GM21390 (cell line): ENCODE data around the gene THADA.
A peak's percentile ranks its signal among the peaks of the same experiment; 100 is the strongest.
"Not testable (repeated sequence)": the region's sequence is repeated elsewhere in the genome, so short reads cannot be mapped to it uniquely, and the experiment has no call there.

Source experiments
- ATAC-seq: cut with Tn5 transposase; IDR thresholded peaks from one replicate; pipeline ENCODE4 v1.9.1; 2021; ENCODE audit not compliant: unreplicated experiment

The THADA gene

DNA sequence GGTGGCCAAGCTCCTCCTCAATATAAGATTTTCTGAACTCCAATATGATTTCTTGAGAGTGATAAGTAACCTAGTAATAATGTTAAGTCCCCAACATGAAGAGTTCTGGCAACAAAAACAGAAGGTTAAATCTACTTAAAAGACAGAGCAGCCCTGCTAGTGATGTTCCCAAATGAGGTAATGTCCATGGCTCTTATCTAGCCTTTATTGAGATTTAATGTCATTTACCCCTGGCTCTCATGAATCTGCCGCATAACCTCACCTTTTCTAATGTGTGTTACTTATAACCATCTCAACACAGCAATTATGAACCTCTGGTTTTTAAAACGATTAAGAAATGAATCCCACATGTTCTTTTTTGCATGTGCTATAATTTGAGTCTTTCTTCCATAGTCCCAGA is 201.9 kb downstream of the THADA start:
- no peak for ATAC-seq

DNA sequence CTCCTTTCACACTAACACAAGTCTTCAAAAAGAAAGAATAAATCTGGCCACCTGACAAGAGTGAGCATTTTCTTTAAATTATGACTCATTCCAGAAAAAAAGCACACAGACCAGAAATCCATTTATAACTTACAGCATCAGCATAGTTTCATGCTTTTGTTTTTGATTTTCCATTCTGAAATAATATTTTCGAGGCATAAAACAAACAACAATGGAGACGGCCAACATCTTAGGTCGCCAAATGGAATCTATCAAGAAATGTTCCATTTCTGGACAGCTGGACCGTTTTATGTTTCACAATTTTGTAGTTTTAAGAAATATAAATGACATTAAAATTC is 204.0 kb downstream of the THADA start:
- ATAC-seq = no peak

DNA sequence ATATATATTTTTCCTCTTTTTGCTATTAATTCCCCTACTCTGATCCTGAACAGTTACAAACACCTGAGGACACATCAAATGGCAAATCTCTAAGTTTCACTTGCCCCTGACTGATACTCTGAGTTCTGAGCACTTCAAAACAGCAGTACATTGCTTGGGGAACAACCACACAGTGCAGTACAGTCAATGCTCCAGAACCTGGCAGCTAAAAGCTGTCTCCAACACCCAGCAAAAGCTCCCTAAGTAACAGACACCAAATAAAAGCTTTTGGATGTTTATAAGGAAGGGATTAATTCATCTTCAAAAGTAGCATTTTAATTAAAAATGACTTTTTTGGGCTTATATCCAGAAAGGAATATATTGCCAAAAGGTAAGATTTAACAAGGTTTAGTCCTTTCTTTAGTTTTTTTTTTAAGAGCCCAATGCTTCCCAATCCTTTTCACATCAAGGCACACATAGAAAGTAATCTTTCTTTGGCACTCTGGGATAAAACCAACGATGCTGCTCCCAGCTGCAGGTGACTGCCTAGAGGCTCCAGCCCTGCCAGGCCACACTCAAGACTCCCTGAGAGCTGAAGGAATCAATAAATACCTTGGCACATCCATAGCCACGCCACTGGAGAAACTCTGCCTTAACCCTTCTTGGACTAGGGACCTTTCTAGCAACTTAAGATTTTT is 204.5 kb downstream of the THADA start:
- no peak for ATAC-seq

DNA sequence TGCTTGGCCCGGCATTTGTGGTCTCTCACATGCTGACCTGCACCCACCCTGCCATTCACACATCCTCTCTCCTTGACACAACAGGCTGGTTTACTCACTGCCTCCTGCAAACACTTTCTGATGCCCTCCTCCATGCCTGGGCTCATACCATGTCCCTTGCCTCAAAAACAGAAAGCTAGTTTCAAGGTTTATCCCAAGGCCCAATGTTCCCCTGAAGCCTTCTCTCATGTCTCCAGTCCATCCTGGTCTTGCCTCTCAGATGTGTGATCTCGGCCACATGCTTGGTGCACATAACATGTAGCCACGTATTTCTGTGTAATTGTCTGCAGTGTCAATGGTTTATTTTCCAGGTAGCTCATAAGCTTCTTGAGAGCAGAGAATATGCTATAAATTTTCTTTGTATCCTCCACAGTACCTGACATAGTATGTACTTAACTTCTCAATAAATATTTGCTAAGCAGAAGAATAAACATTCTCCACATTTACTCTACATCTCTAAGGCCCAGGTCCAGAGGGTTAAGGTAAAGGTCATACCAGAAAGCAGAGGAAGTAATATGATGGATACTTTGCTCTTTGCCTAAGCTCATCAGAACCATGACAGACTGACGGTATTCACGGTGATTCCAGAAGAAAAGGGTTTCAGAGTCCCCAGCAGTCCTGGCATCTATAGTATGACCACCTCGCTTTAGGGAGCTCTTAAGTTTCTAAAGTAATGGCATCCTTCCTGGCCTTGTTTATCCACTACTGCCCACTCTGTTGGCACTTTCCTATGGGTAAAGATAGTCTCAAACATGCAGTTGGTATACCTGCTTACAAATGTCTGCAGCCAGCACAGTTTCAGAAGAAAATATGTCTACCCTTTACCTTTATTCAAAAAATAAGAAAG is 206.0 kb downstream of the THADA start:
- ATAC-seq = no peak

DNA sequence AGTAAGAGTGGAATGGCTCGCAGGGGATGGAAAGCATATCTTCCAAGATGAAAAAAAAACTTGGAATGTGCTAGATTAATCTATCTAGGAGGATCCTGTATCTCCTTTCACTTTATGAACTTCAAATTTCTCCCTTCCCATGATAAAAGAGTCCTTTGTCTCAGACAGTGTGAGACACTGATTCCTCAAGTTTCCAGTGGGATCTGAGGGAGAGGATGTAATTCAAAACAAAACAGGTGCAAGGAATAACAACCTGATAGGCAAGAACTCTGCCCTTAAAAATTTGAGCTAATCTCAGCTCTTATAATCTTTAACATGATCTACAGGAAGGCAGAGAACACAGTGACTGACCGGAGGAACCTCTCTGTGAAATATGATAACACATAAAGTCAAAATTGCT is 207.5 kb downstream of the THADA start:
- no peak for ATAC-seq

DNA sequence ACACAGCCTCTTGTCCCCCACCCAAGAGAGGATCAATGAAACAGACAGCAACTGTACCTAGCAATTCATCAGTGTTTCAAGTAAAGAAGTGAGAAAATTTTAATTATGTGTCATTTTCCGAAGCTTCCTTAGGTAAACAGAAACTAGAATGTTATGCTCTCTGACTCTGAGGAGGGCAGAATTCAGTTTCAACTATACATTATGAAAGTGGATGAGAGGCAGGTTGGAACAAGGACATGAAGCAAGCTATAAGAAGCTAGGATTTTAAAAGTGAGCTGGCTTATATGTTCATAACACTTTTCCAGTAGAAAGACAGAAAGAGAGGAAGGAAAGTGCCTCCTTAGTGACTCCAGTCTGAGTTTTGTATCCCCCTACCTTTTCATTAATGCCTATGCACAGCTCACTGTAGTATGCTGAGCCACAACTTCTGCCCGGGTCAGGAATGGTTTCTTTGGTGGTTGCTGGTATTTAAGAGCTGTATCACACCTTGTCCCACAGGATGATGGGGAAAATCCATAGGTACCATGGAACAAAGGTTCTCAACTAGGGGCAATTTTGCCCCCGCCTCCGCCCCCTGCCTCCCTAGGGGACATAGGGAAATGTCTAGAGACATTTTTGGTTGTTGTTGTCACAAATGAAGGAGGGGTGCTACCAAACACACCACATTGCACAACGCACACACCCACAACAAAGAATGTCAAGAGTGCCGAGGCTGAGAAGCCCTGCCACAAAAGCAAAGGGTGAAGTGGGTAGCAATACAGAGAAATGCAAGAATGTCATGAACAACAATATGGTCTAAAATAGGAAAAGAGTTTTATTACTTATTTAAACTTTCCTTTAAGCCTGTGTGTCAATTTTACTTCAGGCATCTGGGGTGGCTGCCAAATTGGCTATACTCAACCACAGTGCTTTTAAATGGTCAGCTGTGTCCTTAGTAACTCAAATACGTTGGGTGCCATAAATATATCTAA is 208.5 kb downstream of the THADA start:
- ATAC-seq = peak; percentile 86

DNA sequence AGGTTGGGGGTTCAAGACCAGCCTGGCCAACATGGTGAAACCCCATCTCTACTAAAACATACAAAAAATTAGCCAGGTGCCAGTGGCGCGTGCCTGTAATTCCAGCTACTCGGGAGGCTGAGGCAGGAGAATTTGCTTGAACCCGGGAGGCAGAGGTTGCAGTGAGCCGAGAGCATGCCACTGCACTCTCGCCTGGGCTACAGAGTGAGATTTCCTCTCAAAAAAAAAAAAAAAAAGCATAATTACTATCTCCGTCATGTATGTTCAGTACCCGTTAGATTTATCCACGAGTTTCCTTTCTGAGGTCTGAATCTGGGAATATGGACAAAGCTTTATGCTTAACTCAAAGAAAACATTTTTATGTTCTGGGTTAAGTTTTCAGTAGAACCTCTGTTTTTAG is 209.2 kb downstream of the THADA start:
- not testable (repeated sequence) for ATAC-seq

DNA sequence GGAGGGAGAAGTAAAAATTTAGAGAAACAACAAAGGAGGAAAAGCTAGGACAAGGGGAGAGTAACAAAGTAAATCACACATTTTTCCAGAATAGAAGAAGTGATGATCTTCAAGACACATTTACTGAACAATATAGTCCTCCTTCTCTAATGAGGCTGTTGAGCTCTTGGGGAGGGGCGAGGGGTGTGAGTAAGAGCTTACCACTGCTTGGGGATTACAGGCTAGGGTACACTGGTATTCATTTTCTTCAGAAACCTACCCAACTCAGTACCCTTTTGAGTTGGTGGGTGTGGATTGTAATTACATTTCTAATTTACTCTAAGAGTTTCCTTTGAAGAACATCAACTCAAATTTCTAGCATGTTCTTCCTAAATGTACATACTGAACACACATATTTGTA is 211.7 kb downstream of the THADA start:
- ATAC-seq = no peak

DNA sequence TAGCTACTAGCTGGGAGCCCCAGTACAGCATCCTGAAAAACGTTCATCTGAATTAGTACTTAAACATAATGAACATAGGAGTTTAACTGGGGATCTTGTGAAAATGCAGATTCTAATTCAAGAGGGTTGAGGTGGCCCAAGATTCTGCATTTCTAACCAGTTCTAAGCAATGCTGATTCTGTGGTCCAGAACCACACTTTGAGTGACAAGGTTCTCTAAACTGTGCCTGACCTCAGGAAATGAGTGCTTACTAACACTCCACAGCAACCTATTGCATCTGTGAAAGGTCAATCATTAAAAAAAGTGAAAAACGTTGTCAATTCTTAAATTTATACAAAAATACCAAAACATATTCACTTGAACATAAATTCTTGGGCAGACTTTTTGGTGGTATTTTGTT is 212.3 kb downstream of the THADA start:
- no peak for ATAC-seq

DNA sequence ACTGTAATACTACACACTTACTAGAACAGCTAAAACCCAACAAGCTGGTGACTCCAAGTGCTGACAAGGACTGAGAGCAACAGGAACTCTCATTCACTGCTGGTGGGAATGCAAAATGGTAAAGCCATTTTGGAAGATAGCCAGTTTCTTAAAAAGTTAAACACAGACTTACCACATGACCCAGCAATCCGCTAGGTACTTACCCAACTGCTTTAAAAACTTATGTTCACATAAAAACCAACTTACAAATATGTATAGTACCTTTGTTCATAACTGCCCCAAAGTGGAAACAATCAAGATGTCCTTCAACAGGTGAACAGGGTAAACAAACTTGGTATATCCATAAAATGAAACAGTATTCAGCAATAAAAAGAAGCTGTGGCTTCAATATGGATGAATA is 216.3 kb downstream of the THADA start:
- ATAC-seq = no peak

DNA sequence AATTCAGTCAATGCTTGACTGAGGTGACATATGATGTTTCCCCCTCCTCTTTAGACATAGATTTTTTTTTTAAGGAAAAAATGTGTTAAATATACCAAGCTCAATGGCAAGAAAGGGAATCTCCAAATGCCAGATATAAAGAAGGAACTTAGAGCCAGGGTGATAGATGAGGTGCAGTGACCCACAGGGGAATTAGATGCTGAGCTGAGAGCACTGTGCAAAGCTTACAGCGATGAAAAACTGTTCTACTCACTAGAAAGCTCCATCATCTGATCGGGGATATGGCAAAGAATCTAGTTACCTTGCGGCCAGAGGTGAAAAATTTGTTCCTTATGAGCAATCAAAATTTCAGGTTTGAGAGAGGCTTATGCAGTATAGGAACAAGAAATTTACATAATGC is 218.5 kb downstream of the THADA start:
- no peak for ATAC-seq

DNA sequence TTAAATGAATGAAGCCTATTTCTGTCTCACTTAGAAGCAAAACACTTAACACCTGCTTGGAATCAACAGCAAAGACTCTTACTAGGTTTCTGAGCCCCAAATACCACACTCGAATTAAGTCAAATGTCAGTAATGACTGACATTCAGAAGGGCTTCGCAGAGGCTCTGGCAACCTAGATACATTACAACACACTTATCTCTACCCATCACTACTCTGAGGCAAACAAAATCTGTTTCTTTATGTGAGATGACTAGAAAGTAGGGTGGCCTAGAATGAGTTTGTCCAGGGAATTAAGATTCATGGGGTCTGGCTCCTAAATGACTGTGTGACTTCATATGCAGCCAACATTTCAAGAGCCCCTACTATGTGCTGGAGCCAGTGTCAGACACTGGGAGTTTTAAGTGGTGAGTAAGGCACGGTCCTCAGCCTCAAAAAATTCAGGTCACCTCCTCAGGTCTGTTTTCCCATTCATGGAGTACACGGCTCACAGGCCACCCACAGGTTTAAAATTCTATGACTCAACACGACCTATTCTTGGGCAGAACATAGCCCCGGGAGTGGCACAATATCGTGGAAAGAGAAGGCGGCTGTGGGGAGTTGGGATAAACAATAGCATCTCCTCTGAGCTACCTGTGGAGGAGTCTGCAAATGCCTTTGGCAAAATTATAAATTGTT is 219.2 kb downstream of the THADA start:
- no peak for ATAC-seq

DNA sequence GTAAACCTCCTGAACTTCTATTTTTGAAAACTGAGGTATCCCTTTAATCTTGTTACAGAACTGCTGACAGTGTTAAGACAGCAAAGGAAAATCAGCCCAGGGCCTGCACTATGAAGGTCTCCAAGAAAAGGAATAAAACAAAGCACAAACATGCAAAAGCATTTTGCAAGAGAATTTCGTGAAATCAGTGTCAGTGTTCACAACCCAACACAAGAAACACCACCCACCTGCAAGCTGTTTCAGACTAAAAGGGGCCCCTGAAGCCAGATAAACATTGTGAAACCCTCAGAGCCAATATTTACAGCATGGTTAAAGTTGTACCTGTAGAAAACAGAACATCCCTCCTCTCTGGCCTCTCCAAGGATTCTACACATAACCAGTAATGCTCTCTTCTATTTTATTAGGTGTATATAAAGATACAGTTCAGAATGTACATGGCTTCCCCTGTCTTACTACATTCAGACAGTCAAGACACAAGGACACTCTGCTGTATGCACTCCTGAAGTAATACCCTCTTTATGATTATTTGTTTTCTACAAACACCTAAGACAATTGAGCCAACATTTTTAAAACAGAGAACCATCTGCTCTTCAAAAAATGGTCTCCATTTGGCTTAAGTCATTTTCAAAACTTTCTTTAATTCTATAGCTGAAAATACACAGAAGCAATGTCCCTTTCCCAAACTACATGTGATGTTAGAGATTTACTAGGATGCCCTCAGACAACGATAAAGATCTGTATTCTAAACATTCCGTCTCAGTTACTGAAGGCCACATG is 219.9 kb downstream of the THADA start:
- ATAC-seq = no peak

DNA sequence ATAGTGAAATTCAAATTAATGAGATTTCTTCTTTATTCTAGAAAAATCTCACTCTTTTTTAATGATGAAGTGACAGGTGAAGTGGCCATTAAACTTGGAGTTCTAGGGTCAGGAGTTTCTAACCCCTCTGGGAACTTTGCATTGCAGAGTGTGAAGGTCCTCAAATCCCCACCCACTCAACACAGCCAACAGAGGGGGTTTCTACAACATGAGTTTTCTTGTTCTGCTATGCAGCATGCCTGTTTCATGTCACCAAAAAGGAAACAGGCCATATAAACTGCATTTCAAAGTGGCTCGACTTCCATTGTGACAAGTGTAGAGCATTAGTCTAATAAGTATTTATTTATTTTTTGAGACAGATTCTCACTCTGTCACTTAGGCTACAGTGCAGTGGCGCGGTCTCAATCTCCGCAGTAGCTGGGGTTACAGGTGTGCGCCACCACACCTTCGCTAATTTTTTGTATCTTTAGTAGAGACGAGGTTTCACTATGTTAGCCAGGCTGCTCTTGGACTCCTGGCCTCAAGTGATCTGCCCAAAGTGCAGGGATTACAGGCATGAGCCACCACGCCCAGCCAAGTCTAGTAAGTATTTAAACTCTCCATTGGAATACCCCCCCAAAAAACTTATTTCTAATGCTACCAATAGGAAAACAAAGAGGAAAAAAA is 223.3 kb downstream of the THADA start:
- no peak for ATAC-seq

DNA sequence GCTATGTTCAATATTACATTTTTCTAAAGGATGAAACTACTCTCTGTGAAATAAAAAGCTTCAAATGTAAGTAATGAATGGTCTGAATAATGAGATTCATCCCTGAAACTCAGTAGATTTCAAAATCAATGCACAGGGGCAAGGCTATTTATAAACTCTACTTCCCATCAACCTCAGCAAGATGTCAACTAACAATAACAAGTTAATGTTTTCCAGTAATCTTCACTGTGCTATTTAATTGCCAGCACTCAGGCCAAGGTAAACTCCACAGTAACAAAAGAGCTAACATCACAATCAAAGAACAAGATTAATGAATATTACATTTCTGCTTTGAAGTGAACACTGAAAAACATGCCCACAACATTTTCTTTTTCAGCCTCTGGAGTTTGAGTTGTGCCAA is 225.1 kb downstream of the THADA start:
- no peak for ATAC-seq

DNA sequence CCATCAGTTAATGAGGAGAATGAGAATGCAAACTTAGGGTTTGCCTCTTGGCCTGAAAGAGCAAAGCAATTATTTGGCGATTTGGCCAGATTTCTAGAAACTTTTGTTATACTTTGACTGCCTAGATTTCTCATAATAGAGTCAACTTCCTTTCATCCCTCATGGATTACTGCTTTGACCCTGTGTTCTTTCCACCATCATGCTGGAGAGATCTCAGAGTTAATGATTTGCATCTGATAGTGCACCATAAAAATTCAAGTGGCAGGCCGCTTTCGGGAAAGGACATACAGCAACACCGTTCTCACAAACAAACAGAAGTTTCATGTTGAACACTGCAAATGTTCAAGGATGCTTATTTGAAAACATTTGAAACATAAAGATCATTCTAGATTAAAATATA is 225.7 kb downstream of the THADA start:
- ATAC-seq = no peak

DNA sequence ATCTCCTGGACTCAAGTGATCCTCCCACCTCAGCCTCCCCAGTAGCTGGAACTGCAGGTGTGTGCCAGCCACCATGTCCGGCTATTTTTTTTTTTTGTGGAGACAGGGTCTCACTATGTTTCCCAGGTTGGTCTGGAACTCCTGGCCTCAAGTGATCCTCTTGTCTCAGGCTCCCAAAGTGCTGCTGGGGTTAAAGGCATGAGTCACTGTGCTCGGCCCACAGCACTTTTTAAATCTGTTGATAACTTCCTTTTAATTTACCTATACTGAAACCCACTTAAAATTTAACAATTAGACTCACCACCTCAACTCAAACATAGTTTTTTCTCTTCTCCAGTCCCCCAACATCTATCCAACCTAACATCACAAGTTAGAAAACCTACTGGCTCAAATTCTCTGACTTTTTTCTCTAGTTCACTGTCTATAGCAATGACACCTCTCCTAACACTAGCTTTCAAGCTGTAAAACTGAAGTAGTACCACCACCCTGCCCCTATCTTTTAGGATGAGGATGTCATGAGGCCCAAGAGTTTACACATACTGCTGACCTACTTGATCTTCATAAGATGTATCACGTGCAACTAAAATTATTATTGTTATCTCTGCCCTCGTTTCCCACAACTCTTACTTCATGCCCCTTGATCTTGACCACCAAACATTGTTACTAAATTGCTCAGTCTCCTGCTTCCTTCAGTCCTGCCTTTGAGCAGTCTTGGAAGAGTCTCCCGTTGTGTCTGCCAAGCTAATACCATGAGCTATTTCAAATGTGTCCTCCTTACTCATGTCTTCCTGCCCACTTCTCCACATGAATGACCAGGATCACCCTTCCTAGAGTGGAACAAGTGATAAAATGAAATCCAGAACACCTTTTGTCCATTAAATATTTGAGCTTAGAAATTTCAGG is 227.1 kb downstream of the THADA start:
- no peak for ATAC-seq

DNA sequence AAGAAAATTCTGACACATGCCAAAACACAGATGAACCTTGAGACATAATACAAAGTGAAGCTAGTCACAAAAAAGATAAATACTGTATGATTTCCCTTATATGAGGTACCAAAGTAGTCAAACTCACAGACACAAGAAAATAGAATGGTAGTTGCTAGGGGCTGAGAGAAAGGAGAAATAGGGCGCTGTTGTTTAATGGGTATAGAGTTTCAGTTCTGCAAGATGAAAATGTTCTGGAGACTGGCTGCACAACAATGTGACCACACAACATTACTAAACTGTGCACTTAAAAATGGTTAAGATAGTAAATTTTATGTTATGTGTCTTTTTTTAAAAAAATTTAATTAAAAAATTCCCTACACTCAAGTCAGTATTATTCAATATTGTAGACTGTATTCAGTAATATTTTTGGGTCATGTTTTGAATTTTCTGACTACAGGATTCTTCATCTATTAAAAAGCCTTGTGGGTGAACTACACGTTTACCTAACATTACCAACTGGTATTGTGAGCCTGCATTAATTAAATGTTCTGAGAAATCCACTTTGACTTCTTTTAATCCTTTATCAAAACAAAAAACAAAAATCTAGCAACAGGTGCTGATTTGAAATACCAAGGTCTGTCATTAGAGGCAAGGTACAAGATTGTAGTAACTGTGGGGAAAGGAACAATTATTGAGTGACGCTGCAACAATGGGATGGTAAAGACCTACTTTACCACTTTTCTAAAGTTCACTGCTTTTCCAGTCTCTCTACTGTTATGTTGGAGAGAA is 228.6 kb downstream of the THADA start:
- no peak for ATAC-seq
